ENCODE measurements around the gene CDKN2A.

The CDKN2A gene

GRCh38 chr9:21993893-21994555, at the start of gene CDKN2A:
Gene CDKN2A, minus strand, starts transcription at chr9:21994392.
- Mint-ChIP-seq H3K27me3 (peaks cover 15% of the 10 kb centered on the region), H3K9me3 (no peaks in the 10 kb centered on the region), H3K4me1 (peaks cover 34% of the 10 kb centered on the region), H3K27ac (peak within 1 kb of the TSS; percentile 100), H3K4me3 (peak within 1 kb of the TSS; percentile 99), H3K36me3 (peaks cover 17% of the 10 kb centered on the region)
- peak; percentile 73 for ATAC-seq

GRCh38 chr9:22043928-22044327, 49.7 kb upstream of the CDKN2A start:
- H3K36me3 Mint-ChIP-seq, result peaks cover 6% of the 10 kb centered on the region
- H3K4me3 Mint-ChIP-seq, result no peak overlapping the region
- no peaks in the 10 kb centered on the region for H3K9me3 Mint-ChIP-seq
- H3K27ac Mint-ChIP-seq, result no peak overlapping the region
- no peaks in the 10 kb centered on the region for H3K4me1 Mint-ChIP-seq
- H3K27me3 Mint-ChIP-seq, result no peaks in the 10 kb centered on the region
- ATAC-seq, result no peak

GRCh38 chr9:22041775-22042174, 47.6 kb upstream of the CDKN2A start:
- Mint-ChIP-seq H3K4me1 (no peaks in the 10 kb centered on the region), H3K9me3 (no peaks in the 10 kb centered on the region), H3K27me3 (no peaks in the 10 kb centered on the region), H3K27ac (no peak overlapping the region), H3K36me3 (no peaks in the 10 kb centered on the region), H3K4me3 (no peak overlapping the region)
- ATAC-seq, result no peak

DNA sequence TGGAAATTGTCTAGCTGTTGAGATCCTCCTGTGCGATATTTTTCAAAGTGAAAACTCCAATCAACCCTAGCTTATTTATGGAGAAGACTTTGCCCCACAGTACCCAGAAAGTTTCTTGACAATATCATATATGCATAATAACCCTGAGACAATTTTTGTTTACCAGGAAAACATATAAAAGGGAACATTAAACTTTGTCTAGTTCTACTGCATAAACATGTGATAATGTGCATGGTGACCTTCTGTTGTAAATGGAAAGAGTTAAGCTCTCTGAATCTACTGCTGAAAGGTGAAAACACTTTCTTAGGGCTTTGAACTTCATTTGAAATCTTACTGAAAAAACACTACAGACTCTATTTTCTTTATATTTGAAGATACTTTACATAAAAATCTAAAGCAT, 47.2 kb upstream of the CDKN2A start:
- Mint-ChIP-seq H3K4me3 (no peak overlapping the region), H3K36me3 (no peaks in the 10 kb centered on the region), H3K4me1 (no peaks in the 10 kb centered on the region), H3K27me3 (no peaks in the 10 kb centered on the region), H3K27ac (peak overlapping the region; percentile 12), H3K9me3 (no peaks in the 10 kb centered on the region)
- ATAC-seq, result no peak

DNA sequence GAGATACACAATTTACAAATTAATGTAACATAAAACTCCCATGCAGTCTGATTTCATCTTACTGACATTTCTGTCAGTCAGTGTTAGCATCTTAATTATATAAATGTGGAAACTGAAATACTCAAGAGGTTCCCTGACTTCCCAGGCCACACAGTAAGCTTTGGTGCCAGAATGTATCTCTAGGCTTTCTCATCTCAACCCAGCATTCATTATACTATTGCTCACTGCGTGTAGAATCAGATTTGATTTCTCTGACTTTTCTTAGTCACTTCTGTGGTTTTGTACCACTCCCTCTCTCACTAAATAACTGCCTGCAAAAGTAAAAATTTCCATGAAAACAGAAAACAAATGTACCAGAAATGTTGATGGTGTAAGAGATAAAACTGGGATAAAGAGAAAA, 46.6 kb upstream of the CDKN2A start:
- Mint-ChIP-seq H3K36me3 (no peaks in the 10 kb centered on the region), H3K27me3 (no peaks in the 10 kb centered on the region), H3K4me1 (no peaks in the 10 kb centered on the region), H3K4me3 (no peak overlapping the region), H3K9me3 (no peaks in the 10 kb centered on the region), H3K27ac (peak overlapping the region; percentile 12)
- no peak for ATAC-seq

DNA sequence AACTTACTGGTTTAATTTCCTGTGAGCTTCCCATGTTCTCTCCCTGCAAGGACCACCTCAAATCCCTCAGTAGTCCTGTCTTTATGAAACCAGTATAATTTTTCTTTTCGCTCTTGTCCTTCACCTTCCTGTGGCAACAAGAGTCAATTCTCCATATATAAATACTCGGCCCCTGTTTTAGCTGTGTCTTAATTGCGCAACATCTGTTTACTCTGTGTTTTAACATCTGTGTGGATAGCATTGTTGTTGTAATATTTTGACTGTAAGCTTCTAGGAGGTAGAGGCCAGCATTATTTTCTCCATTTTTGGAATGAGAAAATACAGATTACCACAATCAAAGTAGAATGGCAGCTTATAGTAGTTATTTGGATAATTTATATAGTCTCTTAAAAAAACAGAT, 45.1 kb upstream of the CDKN2A start:
- no peaks in the 10 kb centered on the region for H3K4me1 Mint-ChIP-seq
- no peaks in the 10 kb centered on the region for H3K9me3 Mint-ChIP-seq
- H3K27me3 Mint-ChIP-seq, result no peaks in the 10 kb centered on the region
- no peak overlapping the region for H3K4me3 Mint-ChIP-seq
- no peak overlapping the region for H3K27ac Mint-ChIP-seq
- no peak for ATAC-seq
- no peaks in the 10 kb centered on the region for H3K36me3 Mint-ChIP-seq

DNA sequence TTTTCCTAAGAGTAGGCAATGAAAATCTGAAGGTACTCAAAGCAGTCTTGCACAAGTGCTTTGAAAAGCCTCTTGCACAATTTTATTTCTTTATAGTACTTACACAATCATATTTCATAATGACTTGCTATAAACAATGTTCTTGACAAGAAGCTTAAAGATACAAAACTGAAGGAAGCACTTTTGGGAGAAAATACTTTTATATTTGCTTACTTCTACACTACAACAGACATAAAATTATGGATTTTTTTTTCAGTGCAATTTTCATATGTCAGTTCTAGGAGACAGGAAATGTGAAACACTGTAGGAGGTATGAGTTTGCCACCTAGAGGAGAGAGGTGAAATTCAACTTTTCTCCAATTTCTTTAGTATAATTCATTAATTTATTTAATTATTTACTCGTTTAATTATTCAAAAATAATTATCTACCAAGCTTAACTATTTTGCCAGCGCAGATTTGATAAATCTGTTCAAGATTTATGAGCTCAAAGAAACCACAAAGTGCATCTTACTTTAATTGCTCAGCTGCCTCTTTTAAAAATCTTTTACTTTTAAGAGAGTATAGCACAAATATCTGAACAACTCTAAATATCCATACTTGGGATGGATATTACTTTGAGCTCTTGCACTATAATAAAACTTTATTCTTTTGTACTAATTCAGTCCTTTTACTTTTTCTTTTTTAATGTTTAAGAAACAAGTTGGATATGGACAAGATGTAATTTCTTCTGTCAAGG, 43.9 kb upstream of the CDKN2A start:
- Mint-ChIP-seq H3K27ac (no peak overlapping the region), H3K27me3 (no peaks in the 10 kb centered on the region), H3K4me1 (no peaks in the 10 kb centered on the region), H3K4me3 (no peak overlapping the region), H3K9me3 (no peaks in the 10 kb centered on the region), H3K36me3 (no peaks in the 10 kb centered on the region)
- ATAC-seq, result no peak

DNA sequence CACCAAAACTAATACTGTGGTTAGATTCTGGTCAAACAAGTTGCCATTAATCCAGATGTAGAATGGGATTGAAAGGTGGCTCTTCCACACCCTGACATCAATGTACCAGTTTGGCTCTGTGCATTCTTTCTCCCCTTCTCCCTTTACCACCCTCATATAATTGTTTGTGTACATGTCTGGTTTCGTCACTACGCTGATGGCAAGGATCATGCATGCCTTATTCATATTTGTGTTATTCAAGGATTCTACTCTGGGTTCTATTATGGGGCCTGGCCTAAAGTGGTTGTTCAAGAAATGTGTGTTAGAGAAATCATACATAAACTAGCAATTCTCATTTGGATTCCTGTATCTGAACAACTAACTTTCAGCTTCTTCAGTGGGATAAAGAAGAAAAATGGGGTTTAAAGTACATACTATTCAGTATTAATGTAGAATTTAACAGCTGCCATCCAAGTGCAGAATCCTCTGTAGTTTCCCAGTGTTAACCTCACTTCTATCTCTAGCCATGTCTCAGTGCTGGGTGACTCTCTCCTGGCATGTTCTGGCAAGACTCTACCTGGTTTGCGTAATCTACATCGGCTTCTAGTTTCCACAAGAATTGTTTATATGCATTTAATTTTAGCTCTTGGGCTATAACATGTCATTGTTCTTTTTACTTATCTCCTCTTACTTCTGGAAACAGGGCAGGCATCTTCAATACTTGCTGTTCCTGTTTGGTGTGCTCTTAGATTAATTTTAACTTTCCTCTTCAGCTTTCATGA, 42.9 kb upstream of the CDKN2A start:
- ATAC-seq, result no peak
- no peaks in the 10 kb centered on the region for H3K9me3 Mint-ChIP-seq
- no peaks in the 10 kb centered on the region for H3K27me3 Mint-ChIP-seq
- H3K4me3 Mint-ChIP-seq, result no peak overlapping the region
- H3K36me3 Mint-ChIP-seq, result no peaks in the 10 kb centered on the region
- H3K27ac Mint-ChIP-seq, result no peak overlapping the region
- H3K4me1 Mint-ChIP-seq, result no peaks in the 10 kb centered on the region

DNA sequence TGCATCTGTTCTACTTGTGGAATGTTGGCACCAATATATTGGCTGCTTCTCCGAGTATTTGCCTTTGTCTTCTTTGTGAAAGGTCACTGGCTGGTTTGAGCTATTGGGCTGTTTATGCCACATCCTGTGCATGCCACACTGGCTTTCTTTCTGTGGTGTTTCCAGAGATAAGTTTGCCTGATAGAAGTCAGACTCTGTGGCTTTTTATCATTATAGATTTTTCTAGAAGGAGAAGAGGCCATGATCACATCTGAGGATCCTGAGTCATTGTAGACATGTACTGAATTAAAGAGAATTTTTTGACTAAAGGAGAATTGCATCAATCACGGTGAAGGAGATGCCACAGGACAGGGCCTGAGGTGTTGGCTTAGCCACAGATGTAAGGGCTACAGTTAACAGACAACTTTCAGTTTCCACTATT, 41.4 kb upstream of the CDKN2A start:
- no peaks in the 10 kb centered on the region for H3K27me3 Mint-ChIP-seq
- no peaks in the 10 kb centered on the region for H3K36me3 Mint-ChIP-seq
- no peak overlapping the region for H3K4me3 Mint-ChIP-seq
- ATAC-seq, result no peak
- no peak overlapping the region for H3K27ac Mint-ChIP-seq
- no peaks in the 10 kb centered on the region for H3K4me1 Mint-ChIP-seq
- no peaks in the 10 kb centered on the region for H3K9me3 Mint-ChIP-seq

GRCh38 chr9:22033012-22033630, 38.9 kb upstream of the CDKN2A start:
- H3K36me3 Mint-ChIP-seq, result no peaks in the 10 kb centered on the region
- ATAC-seq, result no peak
- H3K27me3 Mint-ChIP-seq, result no peaks in the 10 kb centered on the region
- peaks cover 7% of the 10 kb centered on the region for H3K4me1 Mint-ChIP-seq
- H3K27ac Mint-ChIP-seq, result no peak overlapping the region
- H3K9me3 Mint-ChIP-seq, result no peaks in the 10 kb centered on the region
- H3K4me3 Mint-ChIP-seq, result no peak overlapping the region

DNA sequence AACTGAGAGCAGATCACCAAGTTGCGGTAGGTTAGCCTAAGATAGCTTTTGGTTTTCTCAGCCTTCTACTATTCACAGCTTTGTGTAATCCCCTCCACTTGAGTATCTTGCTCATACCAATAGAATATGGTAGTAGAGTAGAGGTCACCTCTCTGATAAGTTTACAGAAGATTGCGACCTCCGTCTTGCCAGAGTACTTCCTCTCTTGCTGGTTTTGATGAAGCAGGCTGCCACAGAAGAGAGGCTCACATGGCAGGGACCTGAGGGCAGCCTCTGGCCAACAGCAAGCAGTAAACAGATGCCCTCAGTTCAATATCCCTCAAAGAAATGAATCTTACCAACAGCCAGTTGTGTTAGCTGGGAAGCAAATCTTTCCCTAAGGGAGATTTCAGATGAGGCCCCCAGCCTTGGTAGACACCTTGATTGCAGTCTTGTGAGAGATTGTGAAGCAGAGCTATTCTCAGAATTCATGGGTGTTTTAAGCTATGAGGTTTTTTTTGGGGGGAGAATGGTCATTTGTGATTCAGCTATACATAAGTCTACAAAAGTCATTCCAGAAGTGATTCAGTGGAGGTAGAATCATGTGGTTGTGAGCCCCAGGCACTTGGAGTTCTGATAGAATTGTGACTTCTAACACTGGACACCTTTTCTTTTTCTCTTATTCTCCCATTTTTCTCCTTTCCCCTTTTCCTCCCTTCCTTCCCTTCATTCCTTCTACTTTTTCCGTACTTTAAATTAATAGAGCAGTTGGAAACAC, 37.6 kb upstream of the CDKN2A start:
- Mint-ChIP-seq H3K9me3 (no peaks in the 10 kb centered on the region), H3K36me3 (no peaks in the 10 kb centered on the region), H3K4me1 (peaks cover 7% of the 10 kb centered on the region), H3K27ac (no peak overlapping the region), H3K27me3 (no peaks in the 10 kb centered on the region), H3K4me3 (no peak overlapping the region)
- ATAC-seq, result peak; percentile 36

DNA sequence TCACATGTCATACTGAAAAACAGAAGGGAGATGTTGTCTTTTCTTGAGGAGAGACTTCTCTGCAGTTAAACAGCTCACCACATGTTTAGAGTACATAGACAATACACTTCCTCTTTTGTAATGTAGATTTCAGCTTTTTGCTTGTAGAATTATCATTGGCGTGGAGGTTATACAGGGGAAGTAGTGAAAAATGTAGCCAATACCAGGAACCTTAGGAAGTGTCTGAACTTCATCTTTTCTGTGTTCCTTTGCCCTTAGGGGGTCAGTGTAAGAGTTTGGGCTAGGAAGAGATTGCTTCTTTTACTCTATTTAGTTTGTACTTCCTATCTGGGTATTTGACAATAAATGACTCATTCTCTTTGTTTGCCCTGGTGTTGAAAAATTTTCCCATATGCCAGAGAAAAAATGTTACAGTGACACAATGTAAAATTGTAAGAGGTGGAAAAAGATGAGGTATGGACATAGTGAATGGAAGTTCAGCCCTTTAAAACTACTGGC, 36.0 kb upstream of the CDKN2A start:
- Mint-ChIP-seq H3K9me3 (no peaks in the 10 kb centered on the region), H3K27me3 (no peaks in the 10 kb centered on the region), H3K36me3 (no peaks in the 10 kb centered on the region), H3K4me3 (no peak overlapping the region), H3K27ac (no peak overlapping the region), H3K4me1 (peaks cover 7% of the 10 kb centered on the region)
- ATAC-seq, result peak; percentile 83

DNA sequence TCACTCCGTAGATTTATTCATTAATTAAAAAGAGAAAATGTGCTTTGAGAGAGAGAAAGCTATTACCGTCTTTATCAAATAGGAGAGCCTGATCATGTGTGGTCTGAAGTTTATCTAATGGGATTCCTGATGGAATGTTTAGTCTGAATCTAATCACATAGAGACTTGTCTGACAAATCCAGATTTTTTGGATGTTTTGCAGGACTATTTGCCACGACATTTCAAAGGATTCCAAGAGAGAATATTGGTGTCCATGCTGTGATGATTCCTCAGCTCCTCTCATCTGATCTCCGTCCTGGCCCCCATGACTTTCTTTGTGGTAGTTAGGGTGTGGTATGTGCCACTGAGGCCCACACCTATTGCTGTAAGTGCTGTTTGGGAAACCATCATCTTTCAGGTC, 35.0 kb upstream of the CDKN2A start:
- peaks cover 1% of the 10 kb centered on the region for H3K36me3 Mint-ChIP-seq
- no peaks in the 10 kb centered on the region for H3K9me3 Mint-ChIP-seq
- no peak for ATAC-seq
- H3K4me3 Mint-ChIP-seq, result no peak overlapping the region
- no peak overlapping the region for H3K27ac Mint-ChIP-seq
- H3K4me1 Mint-ChIP-seq, result peaks cover 7% of the 10 kb centered on the region
- H3K27me3 Mint-ChIP-seq, result no peaks in the 10 kb centered on the region

- Mint-ChIP-seq H3K36me3 (peaks cover 6% of the 10 kb centered on the region), H3K27ac (no peak overlapping the region), H3K4me3 (no peak overlapping the region), H3K4me1 (peaks cover 7% of the 10 kb centered on the region), H3K9me3 (no peaks in the 10 kb centered on the region), H3K27me3 (no peaks in the 10 kb centered on the region)
- ATAC-seq, result no peak
Measured at GRCh38 chr9:22028394-22028793, 34.2 kb upstream of the CDKN2A start.

GRCh38 chr9:22026696-22027095, 32.5 kb upstream of the CDKN2A start:
- no peaks in the 10 kb centered on the region for H3K9me3 Mint-ChIP-seq
- ATAC-seq, result no peak
- H3K27ac Mint-ChIP-seq, result no peak overlapping the region
- H3K27me3 Mint-ChIP-seq, result no peaks in the 10 kb centered on the region
- H3K36me3 Mint-ChIP-seq, result peaks cover 6% of the 10 kb centered on the region
- H3K4me1 Mint-ChIP-seq, result peaks cover 7% of the 10 kb centered on the region
- no peak overlapping the region for H3K4me3 Mint-ChIP-seq
